A549 (cell line): ENCODE results near the gene PIK3CB. TPM values are rescaled to one million over a fixed set of nuclear protein-coding genes. Genes with fewer than 3 reads are reported as not detected.

ENCODE experiments used
- ATAC-seq, 2 experiments: fragments of 200-7000 bp in 1 of 2; fragments of >200 bp in 1 of 2; cut with Nextera tagmentation in 1 of 2; cut with Tn5 transposase in 1 of 2; 3 replicates each; pipeline versions ENCODE4 v1.8.0 to v1.9.1; 2018 to 2020; ENCODE audit warnings: mild to moderate bottlenecking in 1 of 2, moderate library complexity in 1 of 2
- CTCF ChIA-PET: fragments of 300-600 bp; sonication (Branson Sonifier 250); formaldehyde crosslinking; extraction: SDS; loops from one replicate; lab custom pipeline; 2021; ENCODE audit warnings: antibody characterized with exemption, inconsistent platforms; lab: Yijun Ruan, JAX
- POLR2A ChIA-PET: fragments of 350-600 bp; formaldehyde crosslinking; extraction: SDS; loops from one replicate; lab custom pipeline; 2021; ENCODE audit warnings: antibody characterized with exemption, inconsistent platforms; lab: Yijun Ruan, JAX
- DNase-seq, 2 experiments: peaks; one replicate each; pipeline versions ENCODE4 v3.0.0 to v3.0.0-alpha.2; 2011 to 2016; ENCODE audit warnings: low read depth in 1 of 2, low spot score in 1 of 2
- FAIRE-seq: peaks from 2 replicates; lab custom pipeline; 2011; peaks lifted over from hg19 to GRCh38; lab: Jason Lieb, UNC
- H3K27ac ChIP-seq, 2 experiments: fragments of >200 bp; sonication (Bioruptor Twin); formaldehyde crosslinking; 3 replicates each; pipeline ENCODE4 v1.5.1; 2016 to 2017
- H3K4me1 ChIP-seq: fragments of >200 bp; sonication (Bioruptor Twin); formaldehyde crosslinking; 3 replicates; pipeline ENCODE4 v1.6.1; 2016
- H3K4me2 ChIP-seq: fragments of >200 bp; sonication (Bioruptor Twin); formaldehyde crosslinking; 3 replicates; pipeline ENCODE4 v1.6.1; 2016
- H3K4me3 ChIP-seq: fragments of >200 bp; sonication (Bioruptor Twin); formaldehyde crosslinking; 3 replicates; pipeline ENCODE4 v1.5.1; 2016
- H3K9me3 ChIP-seq: fragments of >200 bp; sonication (Bioruptor Twin); formaldehyde crosslinking; 3 replicates; pipeline ENCODE4 v1.6.1; 2016
- BHLHE40 ChIP-seq: IDR thresholded peaks from 2 replicates; pipeline ENCODE4 v1.6.1; 2012; ENCODE audit warnings: low read depth, low read length, inconsistent platforms
- CBX8 ChIP-seq: fragments of 200-600 bp; sonication (generic); IDR thresholded peaks from 2 replicates; pipeline ENCODE4 v1.6.1; 2016
- CEBPB ChIP-seq, 2 experiments: fragments of >200 bp in 1 of 2; sonication (Bioruptor Twin) in 1 of 2; formaldehyde crosslinking in 1 of 2; IDR thresholded peaks; 2 replicates each; pipeline ENCODE4 v1.6.1; 2012 to 2016
- EHF ChIP-seq: fragments of 250-450 bp; sonication (Bioruptor Pico); IDR thresholded peaks from 2 replicates; pipeline ENCODE4 v1.5.0; 2020; ENCODE audit warnings: mild to moderate bottlenecking
- EP300 ChIP-seq, 2 experiments: fragments of >200 bp; sonication (Bioruptor Twin); formaldehyde crosslinking; IDR thresholded peaks; 2 replicates in 1 of 2; 3 replicates in 1 of 2; pipeline ENCODE4 v1.6.1; 2016 to 2017
- ESRRA ChIP-seq: fragments of 150-350 bp; IDR thresholded peaks from 2 replicates; pipeline ENCODE4 v1.6.1; 2014; ENCODE audit warnings: mild to moderate bottlenecking, low read length, borderline replicate concordance
- FOSB ChIP-seq: fragments of 250-450 bp; sonication (Bioruptor Pico); IDR thresholded peaks from 2 replicates; pipeline ENCODE4 v1.5.0; 2020; ENCODE audit warnings: mild to moderate bottlenecking, moderate library complexity
- FOSL2 ChIP-seq, 2 experiments: fragments of 450-650 bp in 1 of 2; fragments of >200 bp in 1 of 2; sonication (Bioruptor Twin) in 1 of 2; formaldehyde crosslinking; IDR thresholded peaks; 2 replicates each; pipeline versions ENCODE4 v1.5.0 to v1.6.1; 2016 to 2020; ENCODE audit warnings: mild to moderate bottlenecking in 1 of 2, moderate library complexity in 1 of 2
- HOXB5 ChIP-seq: fragments of 250-450 bp; sonication (Bioruptor Pico); IDR thresholded peaks from 2 replicates; pipeline ENCODE4 v1.5.0; 2020; ENCODE audit warnings: mild to moderate bottlenecking, moderate library complexity
- JUNB ChIP-seq: fragments of >200 bp; sonication (Bioruptor Twin); formaldehyde crosslinking; IDR thresholded peaks from 2 replicates; pipeline ENCODE4 v1.6.1; 2016
- KDM5A ChIP-seq: fragments of 200-600 bp; sonication (generic); IDR thresholded peaks from 2 replicates; pipeline ENCODE4 v1.6.1; 2016; ENCODE audit warnings: antibody characterized with exemption, mild to moderate bottlenecking
- MAZ ChIP-seq: fragments of 150-350 bp; IDR thresholded peaks from 2 replicates; pipeline ENCODE4 v1.6.1; 2014; ENCODE audit warnings: antibody characterized with exemption, low read depth, low read length, borderline replicate concordance
- MYC ChIP-seq: IDR thresholded peaks from 2 replicates; pipeline ENCODE4 v1.6.1; 2012; ENCODE audit warnings: mild to moderate bottlenecking, inconsistent platforms, low read length, improper control_type of control experiment, borderline replicate concordance
- NPAS2 ChIP-seq: fragments of 250-450 bp; sonication (Bioruptor Pico); IDR thresholded peaks from 2 replicates; pipeline ENCODE4 v1.8.0; 2022; ENCODE audit warnings: mild to moderate bottlenecking, moderate library complexity, borderline replicate concordance
- PHF8 ChIP-seq: fragments of 200-600 bp; sonication (generic); IDR thresholded peaks from 2 replicates; pipeline ENCODE4 v1.6.1; 2016; ENCODE audit warnings: low read depth, mild to moderate bottlenecking, antibody characterized with exemption, moderate library complexity, borderline replicate concordance
- POLR2A ChIP-seq: IDR thresholded peaks from 2 replicates; pipeline ENCODE4 v1.6.1; 2012; ENCODE audit warnings: mild to moderate bottlenecking, low read length
- POLR2AphosphoS2 ChIP-seq: conservative IDR thresholded peaks from 2 replicates; pipeline ENCODE4 v1.6.1; 2012; ENCODE audit warnings: low read length, improper control_type of control experiment, inconsistent platforms
- RARB ChIP-seq: fragments of 250-450 bp; sonication (Bioruptor Pico); IDR thresholded peaks from 2 replicates; pipeline ENCODE4 v1.8.0; 2021; ENCODE audit warnings: mild to moderate bottlenecking, moderate library complexity
- RCOR1 ChIP-seq: fragments of 150-350 bp; IDR thresholded peaks from 2 replicates; pipeline ENCODE4 v1.6.1; 2014; ENCODE audit warnings: antibody characterized with exemption, low read length, low read depth
- RNF2 ChIP-seq: fragments of 200-600 bp; sonication (generic); IDR thresholded peaks from 2 replicates; pipeline ENCODE4 v1.6.1; 2016; ENCODE audit warnings: low read depth, mild to moderate bottlenecking, antibody characterized with exemption, moderate library complexity, borderline replicate concordance
- TP53 ChIP-seq: fragments of 250-450 bp; sonication (Bioruptor Pico); IDR thresholded peaks from 2 replicates; pipeline ENCODE4 v1.5.0; 2021; ENCODE audit warnings: mild to moderate bottlenecking, moderate library complexity
- ZC3H11A ChIP-seq: fragments of 450-650 bp; IDR thresholded peaks from 2 replicates; pipeline ENCODE4 v1.6.1; 2014; ENCODE audit warnings: antibody characterized with exemption, mild to moderate bottlenecking
- ZFP36 ChIP-seq: fragments of 450-650 bp; IDR thresholded peaks from 2 replicates; pipeline ENCODE4 v1.6.1; 2014; ENCODE audit warnings: borderline replicate concordance; ENCODE audit not compliant: partially characterized antibody
- ZNF302 ChIP-seq: fragments of 250-450 bp; sonication (Bioruptor Pico); IDR thresholded peaks from 2 replicates; pipeline ENCODE4 v1.9.0; 2021; ENCODE audit warnings: inconsistent platforms, mild to moderate bottlenecking, moderate library complexity
- WGBS: methylation state at CpG from one replicate; pipeline ENCODE4 v1.1.6; 2017; ENCODE audit errors: missing lambda C conversion rate; 5-methylcytosine and 5-hydroxymethylcytosine counted together
- polyA plus RNA-seq, 4 experiments: library from polyadenylated mRNA; depleted of rRNA in 3 of 4; stranded (reverse); fragments of >200 nt; fragmentation: RNase III in 1 of 4; extraction: RNeasy Plus Mini Kit Qiagen cat#74134 plus additional on column Dnase treatment in 1 of 4; gene quantifications; 2 replicates in 3 of 4; 3 replicates in 1 of 4; pipeline ENCODE4 v1.2.3, GENCODE V29; 2011 to 2017
- TF ChIP-seq, protein P1 (sequence below): IDR thresholded peaks from 2 replicates; pipeline ENCODE4 v1.6.1; 2012; ENCODE audit warnings: low read depth, borderline replicate concordance
- TF ChIP-seq, protein P2 (sequence below): fragments of 250-450 bp; sonication (Bioruptor Pico); IDR thresholded peaks from 2 replicates; pipeline ENCODE4 v1.5.0; 2020; ENCODE audit warnings: low read depth, mild to moderate bottlenecking, moderate library complexity

Gene PIK3CB
- polyA plus RNA-seq, 2 of the 4 experiments (the other 2 are of a cell fraction) = 20.7 to 23.3 TPM

DNA sequence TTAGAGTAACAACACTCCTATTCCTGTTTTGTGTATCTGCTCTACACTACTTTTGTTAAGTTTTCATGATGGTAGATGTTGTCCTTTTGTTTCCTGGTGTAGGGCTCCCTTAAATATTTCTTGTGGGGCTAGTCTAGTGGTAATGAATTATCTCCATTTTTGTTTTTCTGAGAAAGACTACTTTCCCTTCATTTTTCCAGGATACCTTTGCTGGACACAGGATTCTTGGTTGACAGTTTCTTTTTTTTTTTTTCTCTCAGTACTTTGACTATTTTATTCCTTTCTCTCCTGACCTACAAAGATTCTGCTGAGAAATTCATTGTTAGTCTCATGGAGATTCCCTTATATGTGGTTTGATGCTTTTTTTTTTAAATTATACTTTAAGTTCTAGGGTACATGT lies 188.2 kb downstream of the PIK3CB start:
- H3K4me3 ChIP-seq = no peak overlapping the region
- no peak overlapping the region for H3K27ac ChIP-seq
- ChIA-PET POLR2A (no interaction called here), CTCF (no interaction called here)
- H3K4me1 ChIP-seq = no peaks in the 10 kb centered on the region
- FAIRE-seq = no peak
- peaks cover 42% of the 10 kb centered on the region for H3K9me3 ChIP-seq
- TF ChIP-seq ZFP36 (no peak), FOSL2 (IDR thresholded peaks at IDR 0.05) (no peak), FOSL2 (CRISPR knock-in tag; IDR thresholded peaks at IDR 0.05) (no peak), EHF (CRISPR knock-in tag) (no peak), KDM5A (no peak), FOSB (CRISPR knock-in tag) (no peak), JUNB (no peak)
- TF ChIP-seq, protein P1, sequence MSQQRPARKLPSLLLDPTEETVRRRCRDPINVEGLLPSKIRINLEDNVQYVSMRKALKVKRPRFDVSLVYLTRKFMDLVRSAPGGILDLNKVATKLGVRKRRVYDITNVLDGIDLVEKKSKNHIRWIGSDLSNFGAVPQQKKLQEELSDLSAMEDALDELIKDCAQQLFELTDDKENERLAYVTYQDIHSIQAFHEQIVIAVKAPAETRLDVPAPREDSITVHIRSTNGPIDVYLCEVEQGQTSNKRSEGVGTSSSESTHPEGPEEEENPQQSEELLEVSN = no peak
- no peak for DNase-seq
- no peak for ATAC-seq
- H3K4me2 ChIP-seq = no peak overlapping the region

- ATAC-seq (no peak), FAIRE-seq (no peak), DNase-seq (no peak)
- no peak overlapping the region for H3K27ac ChIP-seq
- H3K4me3 ChIP-seq = no peak overlapping the region
- CTCF ChIA-PET = no interaction called here
- peaks cover 42% of the 10 kb centered on the region for H3K9me3 ChIP-seq
- POLR2A ChIA-PET = no interaction called here
- H3K4me2 ChIP-seq = no peak overlapping the region
- no peaks in the 10 kb centered on the region for H3K4me1 ChIP-seq
- TF ChIP-seq ESRRA (no peak), FOSB (CRISPR knock-in tag) (no peak), EHF (CRISPR knock-in tag) (no peak), RNF2 (no peak), MAZ (no peak), HOXB5 (CRISPR knock-in tag) (no peak), BHLHE40 (no peak), NPAS2 (CRISPR knock-in tag) (no peak), POLR2A (no peak), POLR2AphosphoS2 (no peak), ZC3H11A (no peak), CEBPB (IDR thresholded peaks at IDR 0.05) (no peak), RCOR1 (no peak)
These were observed 188.7 kb downstream of the PIK3CB start for GRCh38 chr3:138646008-138646407.

DNA sequence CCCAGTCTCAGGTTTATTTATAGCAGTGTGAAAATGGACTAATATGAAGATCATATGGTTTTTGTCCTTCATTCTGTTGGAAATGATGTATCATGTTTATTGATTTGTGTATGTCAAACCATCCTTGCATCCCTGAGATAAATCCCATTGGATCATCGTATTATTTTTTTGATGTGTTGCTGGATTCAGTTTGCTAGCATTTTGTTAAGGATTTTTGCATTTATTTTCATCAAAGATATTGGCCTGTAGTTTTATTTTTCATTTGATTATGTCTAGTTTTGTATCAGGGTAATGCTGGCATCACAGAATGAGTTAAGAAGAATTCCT lies 191.8 kb downstream of the PIK3CB start:
- H3K4me2 ChIP-seq = no peak overlapping the region
- TF ChIP-seq ZNF302 (CRISPR knock-in tag) (no peak), RARB (CRISPR knock-in tag) (no peak), ZC3H11A (no peak), PHF8 (no peak), BHLHE40 (no peak), RCOR1 (no peak), MYC (no peak), POLR2AphosphoS2 (no peak), NPAS2 (CRISPR knock-in tag) (no peak), TP53 (CRISPR knock-in tag) (no peak), EP300 (IDR thresholded peaks at IDR 0.05) (no peak), CBX8 (no peak)
- TF ChIP-seq, protein P2, sequence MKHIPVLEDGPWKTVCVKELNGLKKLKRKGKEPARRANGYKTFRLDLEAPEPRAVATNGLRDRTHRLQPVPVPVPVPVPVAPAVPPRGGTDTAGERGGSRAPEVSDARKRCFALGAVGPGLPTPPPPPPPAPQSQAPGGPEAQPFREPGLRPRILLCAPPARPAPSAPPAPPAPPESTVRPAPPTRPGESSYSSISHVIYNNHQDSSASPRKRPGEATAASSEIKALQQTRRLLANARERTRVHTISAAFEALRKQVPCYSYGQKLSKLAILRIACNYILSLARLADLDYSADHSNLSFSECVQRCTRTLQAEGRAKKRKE (CRISPR knock-in tag) = no peak
- TF ChIP-seq, protein P1 = no peak
- 97% methylated on average over 1 of the region's 1 CpG for WGBS
- ATAC-seq (no peak), DNase-seq (no peak), FAIRE-seq (no peak)
- no peak overlapping the region for H3K4me3 ChIP-seq
- ChIA-PET CTCF (no interaction called here), POLR2A (no interaction called here)
- H3K9me3 ChIP-seq = peaks cover 32% of the 10 kb centered on the region
- H3K27ac ChIP-seq = no peak overlapping the region
- H3K4me1 ChIP-seq = no peaks in the 10 kb centered on the region
